ENCODE measurements around the gene PSMA1.
"Not testable (repeated sequence)": the region's sequence is repeated elsewhere in the genome, so short reads cannot be mapped to it uniquely, and the experiment has no call there.

The PSMA1 gene

DNA sequence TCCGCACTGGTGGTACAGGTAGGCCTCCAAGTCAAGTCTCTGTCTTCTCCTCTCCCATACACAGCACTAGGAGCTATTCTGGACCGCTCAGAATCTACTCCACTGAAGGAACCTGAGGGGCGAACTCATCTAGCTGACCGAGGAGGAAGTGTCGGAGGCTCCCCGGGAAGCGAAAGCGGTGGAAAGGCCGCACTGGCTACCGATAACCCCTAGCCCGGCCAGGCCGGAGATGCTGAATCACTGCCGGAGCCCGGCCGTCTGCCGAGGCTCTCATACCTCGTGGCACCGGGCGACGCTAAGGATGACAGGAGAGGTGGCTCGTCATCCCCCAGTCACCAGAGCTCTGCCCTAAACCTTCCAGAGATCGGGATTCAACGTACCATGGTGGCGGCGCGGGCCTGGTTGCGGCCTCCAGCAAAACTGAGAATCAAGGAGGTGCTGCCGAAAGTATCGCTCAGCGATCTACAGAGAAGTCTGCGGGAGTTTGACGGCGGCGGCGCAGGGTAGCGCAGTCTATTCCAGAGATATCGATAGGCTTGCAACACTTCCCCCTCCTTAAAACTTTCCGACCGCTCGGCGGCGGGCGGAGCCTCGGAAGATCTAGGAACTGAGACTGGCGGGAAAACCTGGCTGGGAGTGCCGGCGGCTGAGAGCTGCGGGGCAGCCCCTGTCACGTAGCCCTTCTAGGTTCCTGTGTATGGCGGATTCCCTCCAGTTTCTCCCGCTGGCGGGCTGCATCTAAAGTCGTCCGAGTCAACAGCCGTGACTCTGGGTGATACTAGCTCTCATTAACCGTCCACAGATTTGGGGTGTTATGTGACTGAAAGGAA, at the start of gene PSMA1:
PSMA1 (minus strand) TSS at position 470 of the 830 bp plus-strand sequence; CDS start at position 383, 87 bp downstream.
- DNase-seq: peak; percentile 86

DNA sequence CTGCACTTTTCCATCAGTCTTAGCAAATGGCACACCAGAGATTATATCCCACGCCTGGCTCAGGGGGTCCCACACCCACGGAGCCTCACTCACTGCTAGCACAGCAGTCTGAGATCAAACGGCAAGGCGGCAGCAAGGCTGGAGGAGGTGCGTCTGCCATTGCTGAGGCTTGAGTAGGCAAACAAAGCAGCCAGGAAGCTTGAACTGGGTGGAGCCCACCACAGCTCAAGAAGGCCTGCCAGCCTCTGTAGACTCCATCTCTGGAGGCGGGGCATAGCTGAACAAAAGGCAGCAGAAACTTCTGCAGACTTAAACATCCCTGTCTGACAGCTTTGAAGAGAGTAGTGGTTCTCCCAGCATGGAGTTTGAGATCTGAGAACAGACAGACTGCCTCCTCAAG, 49.3 kb upstream of the PSMA1 start:
- DNase-seq: not testable (repeated sequence)

DNA sequence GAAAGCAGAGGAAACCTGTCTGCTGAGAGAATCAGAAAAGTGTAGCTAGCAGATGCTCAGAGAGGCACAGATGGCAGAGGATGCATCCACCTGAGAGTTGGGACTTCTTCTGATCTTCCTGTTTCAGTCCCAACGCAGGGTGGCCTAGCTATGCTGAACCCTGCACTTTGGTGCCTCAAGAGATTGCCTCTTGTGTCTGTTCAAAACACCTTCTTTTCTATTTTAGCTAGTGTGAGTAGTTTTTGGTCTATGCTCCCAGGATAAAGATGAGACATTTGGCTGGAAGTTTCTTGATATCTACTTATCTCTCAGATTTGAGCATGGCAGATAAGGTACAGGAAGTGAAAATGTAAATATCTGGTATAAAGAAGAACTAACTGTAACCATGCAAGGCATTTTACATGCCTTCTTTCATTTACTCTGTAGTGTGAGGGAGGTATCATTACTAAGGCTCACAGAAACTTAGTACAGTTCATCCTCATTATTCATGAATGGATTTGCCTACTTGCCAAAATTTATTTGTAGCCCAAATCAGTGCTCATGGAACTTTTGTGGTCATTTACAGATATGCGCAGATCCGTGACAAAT, 47.0 kb upstream of the PSMA1 start:
- DNase-seq: no peak

DNA sequence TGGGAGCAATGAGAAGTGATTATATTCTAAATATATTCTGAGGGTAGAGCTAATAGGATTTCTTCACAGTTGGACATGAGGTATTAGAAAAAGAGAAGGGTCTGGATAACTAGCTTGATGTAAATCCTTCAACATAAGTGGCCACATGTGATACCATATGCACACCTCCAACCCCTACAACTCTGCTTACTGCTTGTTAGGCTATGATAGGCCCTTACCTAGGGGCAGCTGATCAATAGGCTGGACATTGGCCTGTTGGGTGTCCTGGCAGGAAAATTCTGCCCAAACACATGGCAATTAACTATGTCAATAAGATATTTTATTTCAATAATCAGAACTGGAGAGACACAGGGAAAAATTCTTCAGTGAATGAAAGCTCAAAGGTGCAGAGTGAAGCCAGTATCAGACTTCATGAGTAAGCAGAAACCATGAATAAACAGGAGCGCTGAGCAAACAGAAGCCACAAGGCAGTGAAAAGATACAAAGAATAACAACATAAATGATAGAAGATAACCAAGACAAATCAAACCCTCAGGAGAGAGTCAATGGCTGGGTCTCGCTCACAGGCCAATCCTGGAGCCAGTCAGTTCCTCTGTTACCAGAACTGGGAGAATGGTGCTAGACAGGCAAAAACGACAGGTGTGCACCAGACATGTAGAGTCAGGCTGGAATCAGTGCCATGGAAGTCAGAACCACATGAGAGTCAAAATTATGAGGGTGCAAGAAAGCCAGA, 46.3 kb upstream of the PSMA1 start:
- DNase-seq: no peak

DNA sequence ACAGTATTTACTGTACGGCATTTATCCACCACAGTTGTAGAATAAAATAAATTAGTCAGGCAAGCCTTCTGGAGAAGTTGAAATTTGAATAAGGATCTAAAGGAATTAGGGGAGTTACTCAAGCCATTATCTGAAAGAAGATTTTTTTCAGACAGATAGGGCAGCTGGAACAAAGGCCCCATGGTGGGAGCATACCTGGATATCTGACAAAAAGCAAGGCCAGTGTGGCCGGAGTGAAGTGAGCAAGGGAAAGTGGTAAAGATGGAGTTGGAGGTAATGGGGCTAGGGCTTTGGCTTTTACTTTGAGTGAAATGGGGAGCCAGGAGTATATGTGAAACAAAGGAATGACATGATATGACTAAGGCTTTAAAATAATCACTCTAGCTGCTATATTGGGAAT, 45.7 kb upstream of the PSMA1 start:
- DNase-seq: no peak

DNA sequence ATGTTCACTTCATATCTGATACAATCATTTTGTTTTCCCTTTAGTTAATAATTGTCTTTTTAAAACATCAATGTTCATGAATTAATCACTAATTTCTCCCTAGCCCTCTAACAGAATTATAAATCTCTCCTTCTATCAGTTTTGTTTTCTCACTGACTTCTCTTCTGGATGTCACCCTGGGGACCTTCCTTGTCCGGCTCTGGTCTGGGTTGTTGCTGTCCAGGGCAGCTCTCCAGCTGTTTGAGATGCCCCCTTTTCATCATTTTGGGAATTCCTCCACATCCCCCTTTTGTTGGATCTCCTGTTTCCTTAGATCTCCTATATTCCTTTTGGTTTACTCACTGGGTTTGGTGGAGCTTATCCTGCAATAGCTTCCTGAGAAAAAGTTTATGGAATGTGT, 35.6 kb upstream of the PSMA1 start:
- no peak for DNase-seq

DNA sequence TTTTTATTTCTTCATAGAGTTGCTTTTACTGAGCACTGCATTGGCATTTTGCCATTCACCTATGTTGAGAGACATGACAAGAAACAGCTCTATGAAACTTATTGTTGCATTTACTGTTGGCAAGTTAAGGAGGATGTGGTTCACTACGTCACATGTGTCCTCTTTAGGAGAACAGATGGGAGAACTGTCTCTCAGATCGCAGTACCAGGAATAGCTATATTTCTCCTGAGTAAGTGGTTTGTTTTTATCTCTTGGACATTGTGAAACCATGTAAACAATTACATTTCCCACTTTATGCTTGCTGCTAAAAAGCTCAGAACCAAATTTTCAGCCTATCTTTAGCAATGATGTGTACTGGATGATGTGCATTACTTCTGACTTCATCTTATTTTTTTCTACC, 34.8 kb upstream of the PSMA1 start:
- DNase-seq: no peak

DNA sequence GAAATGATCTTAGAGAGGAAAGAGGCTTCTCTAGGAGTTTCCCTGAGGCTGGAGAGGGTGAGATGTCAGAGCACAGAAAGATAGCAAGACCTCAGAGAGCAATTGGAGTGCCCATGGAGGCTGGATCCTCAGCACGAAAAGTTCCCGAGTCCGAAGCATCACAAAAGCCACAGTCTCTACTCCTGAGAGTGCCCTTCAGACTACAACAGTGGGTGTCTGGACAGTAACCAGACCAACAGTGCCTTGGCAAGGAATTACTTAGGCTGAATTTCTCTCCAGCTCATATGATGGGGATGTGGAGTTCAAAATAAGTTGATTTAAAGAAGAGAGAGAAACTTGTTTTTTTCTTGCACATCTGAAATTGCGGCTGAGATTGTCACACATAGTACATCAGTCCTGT, 31.9 kb upstream of the PSMA1 start:
- DNase-seq: no peak

DNA sequence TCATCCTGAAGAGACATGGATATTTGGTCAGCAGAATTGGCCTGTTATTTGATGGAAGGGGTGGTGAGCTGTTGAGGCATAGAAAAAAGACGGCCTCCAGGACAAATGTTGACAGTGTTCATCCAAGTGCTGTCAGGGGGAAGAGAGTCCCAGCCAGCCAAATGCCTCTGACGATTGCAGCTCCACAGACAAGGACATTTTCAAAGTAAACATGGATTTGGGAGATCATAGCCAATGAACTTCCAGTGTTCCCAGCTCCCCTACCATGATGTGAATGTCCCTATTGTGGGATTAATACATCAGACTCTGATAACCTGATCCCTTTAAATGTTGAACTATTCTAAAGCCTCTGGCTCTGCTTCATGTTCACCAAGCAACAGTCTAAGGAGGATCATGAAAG, 31.2 kb upstream of the PSMA1 start:
- DNase-seq: no peak

DNA sequence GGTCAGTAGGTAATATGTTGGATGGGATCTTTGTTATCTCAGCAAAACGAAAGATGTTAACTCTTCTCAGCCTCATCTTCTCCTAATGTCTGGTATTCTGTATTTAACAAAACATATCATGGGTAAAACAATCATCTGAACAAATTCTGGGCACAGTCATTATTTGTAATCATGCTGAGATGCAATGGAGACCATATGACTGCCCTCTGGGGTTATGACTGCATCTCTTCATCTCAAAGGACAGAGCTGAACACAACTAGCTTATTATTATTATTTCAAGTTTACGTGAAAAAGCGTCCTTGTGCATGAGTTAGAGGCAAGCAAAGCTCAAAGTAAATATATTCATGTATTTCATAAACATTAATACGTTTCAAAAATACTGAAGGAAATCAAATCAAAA, 29.7 kb upstream of the PSMA1 start:
- DNase-seq: no peak

DNA sequence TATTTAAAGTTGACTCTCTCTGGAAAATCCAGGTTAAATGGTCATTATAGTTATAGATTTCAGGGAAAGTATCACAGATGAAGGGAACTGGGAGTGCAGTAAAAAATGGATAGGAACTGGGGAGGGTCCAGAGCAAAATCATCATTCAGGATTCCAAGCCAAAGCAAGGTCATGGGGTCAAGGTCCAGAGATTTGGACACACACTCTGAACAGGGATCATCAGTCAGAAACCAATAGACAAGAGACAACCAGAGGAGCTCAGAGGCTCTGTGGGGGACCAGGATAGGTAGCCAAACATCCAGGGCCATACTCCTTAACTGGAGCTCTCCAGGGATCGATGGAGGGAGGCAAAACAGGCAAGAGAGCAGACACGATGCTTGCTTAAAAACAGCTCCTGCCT, 27.3 kb upstream of the PSMA1 start:
- no peak for DNase-seq

DNA sequence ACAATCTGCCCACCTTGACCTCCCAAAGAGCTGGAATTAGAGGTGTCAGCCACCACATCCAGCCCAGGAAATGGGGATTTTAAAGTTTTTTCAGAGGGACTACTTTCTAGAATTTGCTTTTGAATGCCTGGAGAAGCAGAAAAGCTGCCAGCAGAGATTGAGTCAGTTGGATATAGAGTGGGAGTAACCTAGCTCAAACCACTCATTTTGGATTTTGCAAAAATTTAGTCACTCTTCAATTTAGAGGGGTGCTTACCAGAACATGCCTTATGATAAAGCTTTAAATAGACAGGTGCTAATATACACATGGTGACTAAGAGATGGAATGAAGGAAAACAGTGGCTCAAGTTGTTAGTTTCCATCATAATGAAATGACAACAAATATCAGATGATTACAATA, 26.5 kb upstream of the PSMA1 start:
- DNase-seq: no peak

DNA sequence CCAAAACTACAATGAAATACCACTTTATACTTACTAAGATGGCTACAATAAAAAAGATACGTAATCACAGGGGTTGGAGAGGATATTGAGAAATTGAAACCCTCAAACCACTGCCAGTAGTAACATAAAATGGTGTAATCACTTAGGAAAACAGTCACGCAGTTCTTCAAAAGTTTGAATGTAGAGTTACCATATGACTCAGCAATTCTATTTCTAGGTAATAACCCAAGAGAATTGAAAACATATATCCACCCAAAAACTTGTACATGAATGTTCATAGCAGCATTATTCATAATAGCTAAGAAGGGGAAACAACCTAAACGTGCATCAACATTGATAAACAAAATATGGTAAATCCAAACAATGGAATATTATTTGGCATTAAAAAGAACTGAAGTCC, 24.4 kb upstream of the PSMA1 start:
- DNase-seq: no peak

DNA sequence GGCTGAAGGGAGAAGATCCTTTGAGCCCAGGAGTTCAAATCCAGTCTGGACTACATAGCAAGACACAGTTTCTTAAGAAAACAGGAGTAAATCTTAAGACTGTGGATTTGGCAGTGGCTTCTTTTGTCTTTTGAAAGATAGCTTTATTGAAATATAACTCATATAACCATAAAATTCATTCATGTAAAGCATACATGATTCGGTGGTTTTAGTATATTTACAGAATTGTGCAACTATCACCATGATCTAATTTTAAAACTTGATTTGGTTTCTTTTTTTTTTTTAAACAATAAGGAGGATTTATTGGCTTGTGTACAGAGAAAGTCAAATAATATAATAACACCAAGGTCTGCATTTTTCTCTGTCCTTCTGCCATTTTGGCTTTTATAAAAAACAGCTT, 23.1 kb upstream of the PSMA1 start:
- no peak for DNase-seq

DNA sequence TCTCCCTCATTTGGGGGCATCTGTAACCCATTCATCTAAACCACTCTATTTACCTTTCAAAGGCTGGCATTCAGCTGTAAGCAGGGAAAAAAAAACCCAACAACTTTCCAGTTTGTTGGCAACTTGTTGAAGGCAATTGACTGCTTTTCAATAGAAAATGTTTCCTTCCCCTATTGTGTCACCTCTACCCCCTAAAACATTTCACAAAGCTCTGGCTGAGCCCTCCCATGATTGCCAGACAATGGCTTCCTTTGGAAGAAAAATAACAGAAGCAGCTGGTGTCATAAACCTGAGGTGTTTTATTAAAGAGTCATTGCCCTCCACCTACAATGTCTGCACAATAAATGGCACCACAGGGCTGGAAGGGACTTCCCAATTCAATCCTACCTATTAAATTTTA, 22.1 kb upstream of the PSMA1 start:
- no peak for DNase-seq

DNA sequence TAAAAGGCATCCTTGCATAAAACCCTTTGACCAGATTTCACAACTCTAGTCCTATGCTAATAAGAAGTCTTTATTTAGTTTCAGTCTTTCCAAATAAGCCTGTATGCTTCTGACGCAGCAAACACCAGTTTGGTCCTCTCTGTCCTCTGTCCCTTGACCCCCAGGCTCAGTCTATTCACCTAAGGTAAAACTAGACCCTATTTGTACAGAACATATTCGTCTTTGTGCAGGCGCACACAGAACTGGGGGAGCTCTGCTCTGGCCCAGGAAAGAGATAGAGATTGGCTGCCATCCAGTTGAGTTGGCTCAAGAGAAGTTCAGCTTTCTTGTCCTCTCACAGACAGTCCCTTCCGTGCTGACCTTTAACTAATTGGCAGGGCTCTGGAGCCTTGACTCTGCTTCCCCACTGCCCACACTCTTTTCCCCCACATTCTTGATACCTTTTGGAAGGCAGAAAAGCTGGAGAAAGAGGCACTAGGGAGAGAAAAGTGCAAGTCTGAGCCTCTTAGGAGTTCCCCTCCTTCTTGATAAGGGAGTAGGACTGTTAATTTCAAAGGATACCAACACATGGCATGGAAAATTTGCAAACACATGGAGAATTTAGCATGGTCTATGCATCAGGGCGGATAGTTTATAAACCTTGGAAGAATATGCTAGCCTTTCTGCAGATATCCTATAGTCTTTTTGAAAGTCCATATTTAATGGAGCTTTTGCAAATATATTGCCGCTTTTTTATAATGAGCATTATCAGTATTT, 21.2 kb upstream of the PSMA1 start:
- no peak for DNase-seq

DNA sequence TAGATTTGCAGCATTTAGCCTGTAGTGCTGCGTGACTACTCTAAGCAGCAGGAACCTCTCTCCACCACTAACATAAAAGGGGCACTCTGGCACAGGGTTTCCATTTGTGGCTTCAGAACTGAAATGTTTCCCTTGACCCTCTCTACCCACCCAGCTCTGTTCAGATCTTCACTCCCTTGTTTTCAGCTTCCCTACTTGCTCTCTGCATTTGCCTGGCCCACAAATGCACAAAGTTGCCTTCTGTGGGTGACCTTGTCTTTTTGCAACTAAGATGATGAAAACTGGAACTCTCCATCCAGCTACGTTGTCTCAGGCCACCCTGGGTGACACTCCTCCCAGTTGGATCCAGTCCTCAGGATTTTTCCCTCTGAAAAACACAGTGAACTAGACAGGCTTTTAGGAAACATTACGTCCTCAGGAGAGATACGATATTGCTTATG, 19.8 kb upstream of the PSMA1 start:
- no peak for DNase-seq

DNA sequence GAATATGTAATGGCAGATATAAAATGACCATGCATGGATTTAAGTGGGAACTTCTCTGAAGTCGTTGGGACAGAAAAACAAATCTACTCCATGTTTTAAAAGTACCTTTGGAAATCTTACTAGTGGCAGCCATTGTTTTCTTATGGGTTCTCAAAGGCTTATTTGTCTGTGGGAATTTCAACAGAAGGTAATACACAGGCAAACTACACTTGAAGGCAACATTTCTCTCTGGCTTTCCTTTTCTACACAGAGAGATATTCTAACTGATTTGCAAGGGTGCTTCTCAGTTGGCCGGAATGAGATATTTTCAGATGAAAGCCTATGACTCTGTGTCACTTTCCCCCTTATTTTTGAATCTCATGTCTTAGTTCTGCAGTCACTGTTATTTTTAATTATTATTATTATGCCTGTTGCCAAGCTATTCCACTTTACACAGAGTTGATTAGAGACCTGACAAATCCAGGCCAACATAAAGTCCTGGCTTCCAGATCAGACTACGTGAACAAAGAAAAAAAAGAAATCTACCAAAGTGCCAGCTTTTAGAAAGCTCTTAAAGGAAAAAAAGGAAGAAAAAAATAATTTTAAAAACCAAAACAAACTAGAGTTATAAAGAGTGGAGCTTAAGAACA, 18.9 kb upstream of the PSMA1 start:
- no peak for DNase-seq

DNA sequence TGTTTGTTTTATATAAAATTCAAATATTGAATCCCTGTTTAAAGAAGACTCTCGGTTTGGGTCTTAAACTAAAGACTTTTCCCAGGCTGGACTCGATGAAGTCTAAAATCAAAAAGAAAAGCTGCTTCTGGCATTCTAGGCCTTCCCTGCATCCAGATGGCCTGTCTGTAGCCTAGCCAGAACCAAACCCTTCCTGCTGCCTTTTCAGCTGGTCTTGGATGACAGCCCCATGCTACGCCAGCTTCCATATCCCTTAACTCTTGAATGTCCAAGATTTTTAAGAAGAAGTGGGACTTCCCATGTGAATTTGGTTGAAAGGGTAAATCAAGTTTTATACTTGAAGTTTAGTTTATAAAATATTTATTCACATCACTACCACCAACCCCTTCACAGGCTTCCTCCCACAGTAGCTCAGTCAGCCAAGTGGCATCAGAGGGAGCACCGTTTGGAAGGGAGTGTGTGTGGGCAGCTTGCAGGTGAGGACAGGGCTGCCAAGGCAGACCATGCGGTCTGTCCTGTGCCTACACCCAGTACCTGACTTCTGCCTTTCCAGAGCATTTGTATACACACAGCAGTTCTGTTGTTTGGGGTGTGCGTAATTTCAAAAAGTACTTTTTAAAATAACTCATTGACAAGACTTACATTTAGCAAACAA, 18.2 kb upstream of the PSMA1 start:
- no peak for DNase-seq

DNA sequence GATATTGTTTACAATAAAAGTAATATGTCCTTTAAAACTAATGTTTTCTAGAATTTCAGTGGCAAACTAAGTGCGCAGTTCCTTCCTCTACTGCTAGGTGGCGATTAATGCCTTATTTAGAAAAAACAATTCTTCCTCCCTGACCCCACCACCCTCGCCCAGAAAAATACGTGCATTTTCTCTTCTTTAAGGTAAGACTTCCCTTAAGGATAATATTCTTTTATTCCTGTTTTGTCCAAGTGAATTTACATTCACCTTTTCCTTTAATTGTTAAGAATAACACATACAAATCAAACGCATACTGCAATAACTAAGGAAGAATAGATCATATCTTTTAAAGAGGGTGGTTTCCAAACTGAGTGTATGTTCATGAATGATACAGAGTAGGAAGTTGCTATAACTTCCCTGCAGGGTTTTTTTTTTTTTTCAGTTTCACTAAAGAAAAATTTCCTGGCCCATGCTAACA, 17.0 kb upstream of the PSMA1 start:
- DNase-seq: no peak

DNA sequence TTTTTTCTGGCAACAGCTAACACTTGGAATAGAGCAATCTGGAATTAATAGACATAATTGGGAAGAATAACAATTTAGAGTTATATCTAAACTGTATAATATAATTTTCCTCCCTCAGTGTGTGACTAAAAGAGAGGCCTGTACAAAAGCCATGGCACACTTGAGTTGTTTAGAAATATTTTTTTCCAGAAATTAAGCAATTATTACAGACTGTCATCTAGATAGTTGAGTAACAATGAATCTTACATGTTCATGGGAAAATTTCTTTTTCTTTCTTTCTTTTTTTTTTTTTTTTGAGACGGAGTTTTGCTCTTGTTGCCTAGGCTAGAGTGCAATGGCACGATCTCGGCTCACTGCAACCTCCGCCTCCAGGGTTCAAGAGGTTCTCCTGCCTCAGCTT, 15.0 kb upstream of the PSMA1 start:
- DNase-seq: not testable (repeated sequence)

DNA sequence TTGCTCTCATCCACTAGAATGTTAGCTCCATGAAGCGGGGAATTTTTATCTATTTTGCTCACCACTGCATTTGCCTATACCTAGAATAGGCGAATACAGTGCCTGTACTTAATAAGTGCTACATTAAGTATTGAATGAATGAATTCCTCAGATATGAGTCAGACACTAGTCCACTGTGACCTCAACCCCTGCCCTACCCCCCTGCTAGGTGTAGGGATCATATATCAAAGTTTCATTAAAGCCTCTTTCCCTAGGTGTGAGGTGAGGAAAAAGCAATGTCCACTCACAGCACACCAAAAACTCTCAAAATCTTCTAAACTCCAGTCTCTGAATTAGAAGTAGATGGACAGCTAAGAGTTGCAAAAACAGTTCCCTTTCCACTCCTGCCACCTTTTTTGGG, 9.8 kb upstream of the PSMA1 start:
- no peak for DNase-seq
